GM18909 (cell line): Measurements from ENCODE around the gene PKP1.
"Not testable (repeated sequence)": the region's sequence is repeated elsewhere in the genome, so short reads cannot be mapped to it uniquely, and the experiment has no call there.

Experiments used
- ATAC-seq: cut with Tn5 transposase; IDR thresholded peaks from one replicate; pipeline ENCODE4 v1.9.1; 2021; ENCODE audit warnings: mild to moderate bottlenecking; ENCODE audit not compliant: unreplicated experiment, poor library complexity

Gene PKP1

GRCh38 chr1:201282931-201283829 lies at the start of gene PKP1:
Gene PKP1, plus strand, starts transcription at chr1:201283506. Its CDS starts 197 bp downstream, at chr1:201283703.
- ATAC-seq, result no peak

GRCh38 chr1:201239646-201240045 lies 43.7 kb upstream of the PKP1 start:
- not testable (repeated sequence) for ATAC-seq

GRCh38 chr1:201240171-201240570 lies 43.1 kb upstream of the PKP1 start:
- no peak for ATAC-seq

- ATAC-seq, result no peak
These were observed 41.6 kb upstream of the PKP1 start for GRCh38 chr1:201241736-201242135.

GRCh38 chr1:201245082-201245481 lies 38.2 kb upstream of the PKP1 start:
- no peak for ATAC-seq

- ATAC-seq, result no peak
These were observed 34.4 kb upstream of the PKP1 start for GRCh38 chr1:201248721-201249559.

GRCh38 chr1:201250326-201251011 lies 32.8 kb upstream of the PKP1 start:
- no peak for ATAC-seq

GRCh38 chr1:201251411-201251810 lies 31.9 kb upstream of the PKP1 start:
- no peak for ATAC-seq

- ATAC-seq, result no peak
These were observed 31.4 kb upstream of the PKP1 start for GRCh38 chr1:201251851-201252430.

- no peak for ATAC-seq
These were observed 30.3 kb upstream of the PKP1 start for GRCh38 chr1:201252944-201253371.

- no peak for ATAC-seq
These were observed 29.9 kb upstream of the PKP1 start for GRCh38 chr1:201253411-201253810.

GRCh38 chr1:201253906-201254624 lies 29.2 kb upstream of the PKP1 start:
- peak; percentile 14 for ATAC-seq

GRCh38 chr1:201254625-201255478 lies 28.5 kb upstream of the PKP1 start:
- ATAC-seq, result peak; percentile 59

GRCh38 chr1:201255479-201256362 lies 27.6 kb upstream of the PKP1 start:
- no peak for ATAC-seq

GRCh38 chr1:201258132-201258531 lies 25.2 kb upstream of the PKP1 start:
- not testable (repeated sequence) for ATAC-seq

- no peak for ATAC-seq
These were observed 24.5 kb upstream of the PKP1 start for GRCh38 chr1:201258763-201259230.

- ATAC-seq, result no peak
These were observed 23.6 kb upstream of the PKP1 start for GRCh38 chr1:201259476-201260235.
